GM21737 (cell line): Measurements from ENCODE around the gene TPRN.

Experiments
- ATAC-seq: cut with Tn5 transposase; IDR thresholded peaks from one replicate; pipeline ENCODE4 v1.9.1; 2021; ENCODE audit warnings: mild to moderate bottlenecking, moderate library complexity; ENCODE audit not compliant: unreplicated experiment

Gene TPRN

DNA sequence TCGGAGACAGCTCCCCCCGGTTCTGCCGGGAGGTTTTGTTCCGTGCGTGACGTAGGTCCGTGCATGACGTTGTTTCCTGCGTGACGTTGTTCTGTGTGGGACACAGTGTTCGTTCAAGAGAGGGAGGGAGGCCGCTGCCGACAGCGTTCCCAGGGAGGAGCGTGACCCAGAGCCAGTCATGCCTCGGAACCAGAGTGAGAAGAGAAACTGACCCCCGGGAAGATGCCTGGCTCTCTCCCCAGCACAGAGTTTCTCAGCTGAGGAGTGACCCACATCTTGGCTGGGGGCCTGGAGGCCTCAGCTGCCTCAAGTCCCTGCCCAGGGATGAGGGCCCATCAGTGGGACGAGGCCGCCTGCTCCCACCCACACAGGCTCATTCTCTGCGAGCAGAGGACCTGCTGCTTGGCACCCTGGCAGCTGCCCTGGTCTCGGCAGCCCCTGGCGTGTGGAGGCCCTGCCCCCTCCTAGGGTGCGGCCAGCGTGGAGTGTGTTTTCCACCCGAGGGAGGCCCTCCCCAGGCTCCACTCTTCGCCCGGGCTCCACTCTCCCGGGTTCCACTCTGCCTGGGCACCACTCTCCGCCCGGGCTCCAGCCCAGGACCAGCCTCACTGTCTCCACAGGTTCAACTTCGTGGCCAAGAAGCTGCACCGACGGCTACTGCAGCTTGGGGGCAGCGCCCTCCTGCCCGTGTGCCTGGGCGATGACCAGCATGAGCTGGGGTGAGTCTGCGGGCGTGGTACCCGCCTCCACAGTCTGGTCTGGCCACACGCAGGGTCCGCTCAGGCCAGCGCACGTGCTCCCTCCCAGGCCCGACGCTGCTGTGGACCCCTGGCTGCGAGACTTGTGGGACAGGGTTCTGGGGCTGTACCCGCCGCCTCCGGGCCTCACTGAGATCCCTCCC lies 12.9 kb upstream of the TPRN start:
- no peak for ATAC-seq

- ATAC-seq = no peak
Observed at GRCh38 chr9:137212520-137212919, 12.0 kb upstream of the TPRN start.

- no peak for ATAC-seq
Observed at GRCh38 chr9:137211532-137211931, 11.0 kb upstream of the TPRN start.

GRCh38 chr9:137206602-137207001 lies 6.1 kb upstream of the TPRN start:
- no peak for ATAC-seq

GRCh38 chr9:137205126-137206069 lies 4.9 kb upstream of the TPRN start, which contains the start of the genes NDOR1 and TMEM203:
NDOR1 (plus strand) TSS chr9:137205700; CDS start chr9:137205778, 78 bp downstream.
TMEM203 (minus strand) TSS chr9:137205648; CDS start chr9:137205414, 234 bp downstream.
- peak; percentile 42 for ATAC-seq

DNA sequence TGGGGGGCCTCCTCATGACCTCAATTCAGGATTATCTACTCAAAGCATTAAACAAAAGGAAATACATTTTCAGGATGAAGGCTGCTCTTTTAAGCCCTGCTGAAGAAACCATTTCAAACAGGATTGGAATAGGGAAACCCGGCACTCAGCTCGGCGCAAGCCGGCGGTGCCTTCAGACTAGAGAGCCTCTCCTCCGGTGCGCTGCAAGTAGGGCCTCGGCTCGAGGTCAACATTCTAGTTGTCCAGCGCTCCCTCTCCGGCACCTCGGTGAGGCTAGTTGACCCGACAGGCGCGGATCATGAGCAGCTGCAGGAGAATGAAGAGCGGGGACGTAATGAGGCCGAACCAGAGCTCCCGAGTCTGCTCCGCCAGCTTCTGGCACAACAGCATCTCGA lies 4.2 kb upstream of the TPRN start:
- ATAC-seq = no peak

GRCh38 chr9:137202966-137203365 lies 2.4 kb upstream of the TPRN start:
- no peak for ATAC-seq

- ATAC-seq = no peak
Observed at GRCh38 chr9:137201205-137201868, 796 bp upstream of the TPRN start.

- ATAC-seq = no peak
Observed at GRCh38 chr9:137199411-137200121, 975 bp downstream of the TPRN start.

GRCh38 chr9:137198902-137199283 lies 1.6 kb downstream of the TPRN start:
- no peak for ATAC-seq

DNA sequence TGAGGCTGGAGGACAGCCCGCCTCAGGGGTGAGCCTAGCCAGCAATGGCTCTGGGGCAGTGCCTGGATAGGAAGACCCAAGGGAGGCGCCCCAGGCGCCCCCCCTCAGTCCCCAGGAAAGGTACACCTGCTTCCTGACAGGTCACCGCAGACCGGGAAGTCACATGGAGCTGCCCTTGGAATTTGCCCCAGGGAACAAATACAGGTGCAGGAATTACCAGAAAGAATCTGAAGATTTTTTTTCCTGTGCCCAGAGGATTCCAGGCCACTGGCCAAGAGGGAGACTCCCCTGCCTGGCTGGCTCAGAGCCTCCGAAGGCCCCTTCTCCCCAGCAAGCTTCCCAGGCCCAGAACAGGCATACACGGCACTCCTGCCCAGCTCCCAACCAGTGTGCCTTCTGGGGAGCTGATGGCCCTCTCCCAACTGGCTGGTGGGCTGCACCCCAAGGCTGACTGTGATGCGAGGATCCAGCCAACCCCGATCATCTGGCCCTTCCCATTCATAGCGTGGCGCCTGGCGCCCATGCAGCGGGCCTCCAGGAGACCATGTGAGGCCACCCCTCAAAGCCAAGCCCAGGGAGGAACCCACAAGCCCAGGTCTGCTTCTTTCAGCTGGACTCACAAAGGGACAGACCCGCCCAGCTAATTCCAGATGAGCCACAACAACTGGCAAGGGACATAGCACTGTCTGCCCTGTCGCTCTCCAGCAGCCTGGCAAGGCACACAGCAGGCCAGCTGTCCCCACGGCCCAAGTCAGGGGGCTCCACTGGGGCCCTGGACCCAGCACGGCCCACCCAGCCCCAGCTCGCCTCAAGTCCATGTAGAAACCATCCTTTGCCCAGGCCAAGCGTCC lies 2.3 kb downstream of the TPRN start:
- ATAC-seq = no peak

DNA sequence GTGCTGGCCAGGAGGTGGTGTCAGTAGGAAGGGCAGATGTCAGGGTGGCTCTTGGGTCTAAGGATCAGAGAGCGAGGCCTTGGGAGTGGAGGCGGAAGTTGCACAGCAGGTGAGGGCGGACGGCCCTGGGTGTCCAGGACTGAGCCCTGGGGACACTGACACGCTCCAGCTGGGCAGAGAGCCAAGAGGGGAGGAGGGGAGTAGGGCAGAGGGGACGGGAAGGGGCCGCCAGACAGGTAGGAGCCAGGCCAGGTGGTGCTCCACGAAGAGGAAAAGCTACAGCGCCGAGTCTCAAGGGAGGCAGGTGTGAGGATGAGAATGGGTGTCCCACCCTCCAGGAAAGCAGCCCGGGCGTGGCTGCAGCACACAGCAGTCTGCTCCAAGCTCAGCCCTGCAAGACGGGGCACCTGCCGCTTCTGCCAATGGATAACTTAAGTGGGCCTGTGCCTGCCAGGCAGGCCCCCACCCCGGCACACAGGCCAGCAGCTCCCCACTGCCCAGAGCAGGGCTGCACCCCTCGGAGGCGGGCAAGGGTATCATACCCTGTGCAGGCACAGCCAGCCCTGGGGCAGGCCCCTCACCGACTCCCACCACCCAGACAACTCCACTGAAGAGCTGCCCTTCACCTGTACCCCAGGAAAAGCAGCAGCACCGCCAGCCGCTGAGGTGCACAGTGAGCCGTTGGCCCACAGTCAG lies 4.9 kb downstream of the TPRN start:
- no peak for ATAC-seq

DNA sequence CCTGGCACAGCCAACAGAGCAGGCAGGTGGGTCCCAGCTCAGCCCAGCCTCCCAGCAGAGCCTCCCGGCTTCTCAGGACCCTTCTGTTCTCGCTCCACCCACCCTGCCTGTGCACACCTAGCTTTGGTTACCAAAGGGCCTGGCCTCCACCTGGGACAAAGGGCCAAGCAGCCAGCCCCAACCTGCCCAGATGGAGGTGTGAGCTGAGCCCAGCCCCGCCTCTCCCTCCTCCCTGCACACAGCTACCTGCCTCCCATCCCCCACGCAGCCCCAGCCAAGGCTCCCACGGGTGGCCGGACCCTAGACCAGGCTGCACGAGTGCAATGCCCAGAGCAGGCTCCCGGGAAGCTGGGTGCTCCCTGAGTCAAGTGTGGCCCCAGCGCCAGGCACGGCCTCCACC lies 5.6 kb downstream of the TPRN start:
- ATAC-seq = no peak

GRCh38 chr9:137194388-137194787 lies 6.2 kb downstream of the TPRN start:
- no peak for ATAC-seq

- ATAC-seq = no peak
Observed at GRCh38 chr9:137193771-137194170, 6.8 kb downstream of the TPRN start.

GRCh38 chr9:137192859-137193258 lies 7.7 kb downstream of the TPRN start:
- ATAC-seq = no peak

DNA sequence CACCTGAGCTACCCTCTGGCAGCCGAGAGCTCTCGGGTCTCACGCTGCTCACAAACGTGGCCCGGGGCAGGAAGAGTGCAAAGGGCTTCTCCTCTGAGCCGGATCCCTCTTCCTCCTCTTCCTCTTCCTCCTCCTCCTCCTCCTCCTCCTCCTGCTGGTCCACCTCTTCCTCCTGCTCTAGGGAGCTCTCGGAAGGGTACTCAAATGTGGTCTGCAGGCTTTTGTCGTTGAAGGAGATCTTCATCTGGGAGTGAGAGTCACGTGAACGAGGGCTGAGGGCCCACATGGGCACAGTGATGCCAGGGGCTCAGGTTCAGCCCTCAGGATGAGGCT lies 8.1 kb downstream of the TPRN start:
- ATAC-seq = no peak

DNA sequence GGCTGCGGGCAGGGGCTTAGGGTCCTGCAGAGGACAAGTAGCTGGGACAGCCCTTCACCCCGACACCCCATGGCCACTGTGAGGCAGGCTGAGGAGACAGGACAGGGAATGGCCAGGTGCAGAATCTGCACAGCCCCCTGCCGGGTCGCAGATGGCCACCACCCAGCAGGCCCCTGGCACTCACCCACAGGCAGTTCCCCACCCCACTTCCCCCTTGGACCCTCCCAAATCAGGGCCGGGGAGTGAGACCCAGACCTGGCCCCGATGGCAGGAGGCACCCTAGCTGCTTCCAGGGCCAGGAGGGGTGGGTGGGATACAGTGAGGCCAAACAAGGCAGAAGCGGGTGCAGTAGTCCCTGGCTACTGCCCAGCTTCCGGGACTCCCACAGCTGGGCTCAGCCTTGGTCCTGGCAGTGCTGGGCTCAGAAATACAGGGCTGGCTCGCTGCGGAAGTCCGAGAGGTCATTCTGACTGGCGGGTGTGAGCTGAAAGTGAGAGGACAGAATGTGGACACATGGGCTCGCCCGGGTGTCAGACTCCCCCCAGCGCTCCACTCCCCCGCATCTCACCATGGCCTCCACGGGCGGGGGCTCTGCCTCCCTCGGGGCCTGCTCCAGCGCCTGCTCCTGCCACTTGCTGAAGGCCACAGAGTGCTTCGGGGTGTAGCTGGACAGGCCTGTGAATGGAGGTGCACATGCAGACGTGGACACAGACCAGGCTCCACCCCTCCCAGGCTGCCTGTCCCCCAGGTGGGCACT lies 8.7 kb downstream of the TPRN start:
- no peak for ATAC-seq
